Transverse colon (tissue), 4 donors: Measurements from ENCODE around the gene REV1.

Source experiments
- CTCF ChIP-seq, 5 experiments: fragments of 200-600 bp in 3 of 5; fragments of 450-650 bp in 2 of 5; sonication (generic) in 3 of 5; IDR thresholded peaks; 1 replicate in 2 of 5; 2 replicates in 3 of 5; pipeline ENCODE4 v1.5.1; 2016 to 2017; ENCODE audit warnings: antibody characterized with exemption in 5 of 5, inconsistent platforms in 3 of 5, mild to moderate bottlenecking in 2 of 5, moderate library complexity in 1 of 5
- POLR2A ChIP-seq: fragments of 450-650 bp; IDR thresholded peaks from one replicate; pipeline ENCODE4 v1.6.1; 2016; ENCODE audit warnings: antibody characterized with exemption, mild to moderate bottlenecking, moderate library complexity
- POLR2AphosphoS5 ChIP-seq, 3 donors: sonication (generic); formaldehyde crosslinking; IDR thresholded peaks; one replicate each; pipeline ENCODE4 v1.6.1; 2016; ENCODE audit warnings: antibody characterized with exemption in 3 of 3

GRCh38 chr2:99524056-99524455 lies 34.2 kb upstream of the REV1 start:
- TF ChIP-seq POLR2A (no peak), CTCF (IDR thresholded peaks at IDR 0.05) (no peak), POLR2AphosphoS5 (IDR thresholded peaks at IDR 0.05) (no peak)
